ENCODE data around the gene C2orf68. TPM values are rescaled to one million over a fixed set of nuclear protein-coding genes. Genes with fewer than 3 reads are reported as not detected.

The C2orf68 gene
- total and polyA plus RNA-seq, 2 of the 13 experiments (the other 11 are each of a cell fraction or from before 2014, with no cell fraction given) = 47.1 to 77.4 TPM

DNA sequence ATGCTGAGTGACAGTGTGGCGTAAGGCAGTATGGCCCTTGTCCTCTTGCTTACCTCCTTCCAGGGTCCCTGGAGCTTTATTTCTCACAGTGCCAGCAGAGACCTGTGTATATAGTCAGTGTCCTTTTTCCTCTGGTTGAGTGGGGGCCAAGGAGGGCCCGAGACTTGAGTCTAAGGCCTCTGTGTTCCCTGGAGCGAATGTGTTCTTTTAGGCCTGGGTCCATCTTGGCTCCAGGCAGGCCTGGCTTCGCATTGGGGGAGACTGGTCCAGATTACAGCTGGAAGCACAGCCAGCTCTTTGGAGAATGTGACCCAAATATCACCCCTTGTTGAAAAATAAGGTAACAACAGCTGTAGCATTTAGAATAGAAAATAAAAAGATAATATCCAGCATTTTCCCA lies 22.7 kb downstream of the C2orf68 start:
- H2AFZ ChIP-seq (ENCODE audit: low read length) = no peak overlapping the region
- no peaks in the 10 kb centered on the region for H3K9me3 ChIP-seq (ENCODE audit: low read length)
- intact Hi-C loops (cut with micrococcal nuclease; ENCODE audit: unreplicated experiment) = no loop called here
- FAIRE-seq = no peak
- no peak overlapping the region for H3K4me2 ChIP-seq (ENCODE audit: low read depth, low read length)
- no peaks in the 10 kb centered on the region for H4K20me1 ChIP-seq (ENCODE audit: insufficient read depth, low read length)
- in situ Hi-C loops (cut with HindIII; ENCODE audit: extremely low pct_ligation_motif_present, low pct_unique_long_range_greater_than_20kb) = no loop called here
- no TSS peak for BruUV-seq (replicated peaks)
- H3K4me3 ChIP-seq (replicated peaks in 1 of 3; ENCODE audit: insufficient read depth in 1 of 3, low read depth in 2 of 3, low read length in 3 of 3) = no peak overlapping the region
- H3K36me3 ChIP-seq (replicated peaks in 1 of 2; ENCODE audit: control insufficient read depth in 1 of 2, insufficient read depth in 2 of 2, low read length in 2 of 2) = no peaks in the 10 kb centered on the region
- no peak overlapping the region for H3K9ac ChIP-seq (ENCODE audit: insufficient read depth, low read depth, low read length)
- CTCF ChIA-PET (ENCODE audit: low intra/inter-chr PET ratio, low total read pairs) = no interaction called here
- POLR2A ChIA-PET = interaction anchor here (22.7 to 25.9 kb wide), 2 partner anchors 16 to 31 kb away, joined by 645 to 795 read pairs; partner anchors contain the start of genes C2orf68, GGCX, RNF181 and TMEM150A
- peaks cover 97% of the 10 kb centered on the region for H3K4me1 ChIP-seq (ENCODE audit: insufficient read depth, low read length)
- no peak overlapping the region for H3K27ac ChIP-seq (ENCODE audit: extremely low read length, insufficient read depth, low read length)
- 87% methylated on average over 4 of the region's 4 CpGs for WGBS (ENCODE audit: low lambda C conversion rate)
- H3K27me3 ChIP-seq (ENCODE audit: control insufficient read depth in 1 of 2, insufficient read depth in 2 of 2, low read length in 2 of 2) = no peaks in the 10 kb centered on the region
- TF ChIP-seq TCF7L2 (IDR thresholded peaks at IDR 0.05; ENCODE audit: low read depth, low read length) (no peak), FOSL1 (CRISPR knock-in tag; IDR thresholded peaks at IDR 0.05; ENCODE audit: borderline replicate concordance) (no peak), FOXA1 (IDR thresholded peaks at IDR 0.05) (no peak), FOXA1 (CRISPR knock-in tag; IDR thresholded peaks at IDR 0.05) (no peak), ZNF225 (CRISPR knock-in tag; IDR thresholded peaks at IDR 0.05) (no peak), KAT2B (IDR thresholded peaks at IDR 0.05; ENCODE audit: borderline replicate concordance, low read depth, low read length) (no peak), KAT8 (CRISPR knock-in tag; IDR thresholded peaks at IDR 0.05) (no peak), ZNF670 (CRISPR knock-in tag; IDR thresholded peaks at IDR 0.05; ENCODE audit: borderline replicate concordance) (no peak), ELF3 (CRISPR knock-in tag; IDR thresholded peaks at IDR 0.05) (no peak), MATR3 (CRISPR knock-in tag; IDR thresholded peaks at IDR 0.05) (no peak), RELA (CRISPR knock-in tag; IDR thresholded peaks at IDR 0.05) (no peak), RFX5 (IDR thresholded peaks at IDR 0.05; ENCODE audit: low read depth, low read length) (no peak), ZNF713 (CRISPR knock-in tag; IDR thresholded peaks at IDR 0.05) (no peak)
- TF ChIP-seq, protein P1, sequence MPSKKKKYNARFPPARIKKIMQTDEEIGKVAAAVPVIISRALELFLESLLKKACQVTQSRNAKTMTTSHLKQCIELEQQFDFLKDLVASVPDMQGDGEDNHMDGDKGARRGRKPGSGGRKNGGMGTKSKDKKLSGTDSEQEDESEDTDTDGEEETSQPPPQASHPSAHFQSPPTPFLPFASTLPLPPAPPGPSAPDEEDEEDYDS (CRISPR knock-in tag; IDR thresholded peaks at IDR 0.05) = no peak
- TF ChIP-seq, protein P2, sequence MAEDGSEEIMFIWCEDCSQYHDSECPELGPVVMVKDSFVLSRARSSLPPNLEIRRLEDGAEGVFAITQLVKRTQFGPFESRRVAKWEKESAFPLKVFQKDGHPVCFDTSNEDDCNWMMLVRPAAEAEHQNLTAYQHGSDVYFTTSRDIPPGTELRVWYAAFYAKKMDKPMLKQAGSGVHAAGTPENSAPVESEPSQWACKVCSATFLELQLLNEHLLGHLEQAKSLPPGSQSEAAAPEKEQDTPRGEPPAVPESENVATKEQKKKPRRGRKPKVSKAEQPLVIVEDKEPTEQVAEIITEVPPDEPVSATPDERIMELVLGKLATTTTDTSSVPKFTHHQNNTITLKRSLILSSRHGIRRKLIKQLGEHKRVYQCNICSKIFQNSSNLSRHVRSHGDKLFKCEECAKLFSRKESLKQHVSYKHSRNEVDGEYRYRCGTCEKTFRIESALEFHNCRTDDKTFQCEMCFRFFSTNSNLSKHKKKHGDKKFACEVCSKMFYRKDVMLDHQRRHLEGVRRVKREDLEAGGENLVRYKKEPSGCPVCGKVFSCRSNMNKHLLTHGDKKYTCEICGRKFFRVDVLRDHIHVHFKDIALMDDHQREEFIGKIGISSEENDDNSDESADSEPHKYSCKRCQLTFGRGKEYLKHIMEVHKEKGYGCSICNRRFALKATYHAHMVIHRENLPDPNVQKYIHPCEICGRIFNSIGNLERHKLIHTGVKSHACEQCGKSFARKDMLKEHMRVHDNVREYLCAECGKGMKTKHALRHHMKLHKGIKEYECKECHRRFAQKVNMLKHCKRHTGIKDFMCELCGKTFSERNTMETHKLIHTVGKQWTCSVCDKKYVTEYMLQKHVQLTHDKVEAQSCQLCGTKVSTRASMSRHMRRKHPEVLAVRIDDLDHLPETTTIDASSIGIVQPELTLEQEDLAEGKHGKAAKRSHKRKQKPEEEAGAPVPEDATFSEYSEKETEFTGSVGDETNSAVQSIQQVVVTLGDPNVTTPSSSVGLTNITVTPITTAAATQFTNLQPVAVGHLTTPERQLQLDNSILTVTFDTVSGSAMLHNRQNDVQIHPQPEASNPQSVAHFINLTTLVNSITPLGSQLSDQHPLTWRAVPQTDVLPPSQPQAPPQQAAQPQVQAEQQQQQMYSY (CRISPR knock-in tag; IDR thresholded peaks at IDR 0.05) = no peak
- TF ChIP-seq, protein P3, sequence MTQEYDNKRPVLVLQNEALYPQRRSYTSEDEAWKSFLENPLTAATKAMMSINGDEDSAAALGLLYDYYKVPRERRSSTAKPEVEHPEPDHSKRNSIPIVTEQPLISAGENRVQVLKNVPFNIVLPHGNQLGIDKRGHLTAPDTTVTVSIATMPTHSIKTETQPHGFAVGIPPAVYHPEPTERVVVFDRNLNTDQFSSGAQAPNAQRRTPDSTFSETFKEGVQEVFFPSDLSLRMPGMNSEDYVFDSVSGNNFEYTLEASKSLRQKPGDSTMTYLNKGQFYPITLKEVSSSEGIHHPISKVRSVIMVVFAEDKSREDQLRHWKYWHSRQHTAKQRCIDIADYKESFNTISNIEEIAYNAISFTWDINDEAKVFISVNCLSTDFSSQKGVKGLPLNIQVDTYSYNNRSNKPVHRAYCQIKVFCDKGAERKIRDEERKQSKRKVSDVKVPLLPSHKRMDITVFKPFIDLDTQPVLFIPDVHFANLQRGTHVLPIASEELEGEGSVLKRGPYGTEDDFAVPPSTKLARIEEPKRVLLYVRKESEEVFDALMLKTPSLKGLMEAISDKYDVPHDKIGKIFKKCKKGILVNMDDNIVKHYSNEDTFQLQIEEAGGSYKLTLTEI (CRISPR knock-in tag; conservative IDR thresholded peaks at IDR 0.05) = no peak
- TF ChIP-seq, protein P4, sequence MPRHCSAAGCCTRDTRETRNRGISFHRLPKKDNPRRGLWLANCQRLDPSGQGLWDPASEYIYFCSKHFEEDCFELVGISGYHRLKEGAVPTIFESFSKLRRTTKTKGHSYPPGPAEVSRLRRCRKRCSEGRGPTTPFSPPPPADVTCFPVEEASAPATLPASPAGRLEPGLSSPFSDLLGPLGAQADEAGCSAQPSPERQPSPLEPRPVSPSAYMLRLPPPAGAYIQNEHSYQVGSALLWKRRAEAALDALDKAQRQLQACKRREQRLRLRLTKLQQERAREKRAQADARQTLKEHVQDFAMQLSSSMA (CRISPR knock-in tag; IDR thresholded peaks at IDR 0.05) = no peak
- no peak for DNase-seq (ENCODE audit: low spot score)
- ATAC-seq = no peak
- H3K79me2 ChIP-seq (ENCODE audit: insufficient read depth, low read length) = no peaks in the 10 kb centered on the region
